Tibial nerve (tissue), 4 donors: ENCODE results near the gene DPH2. TPM values are rescaled to one million over a fixed set of nuclear protein-coding genes. Genes with fewer than 3 reads are reported as not detected.

Experiments used
- DNase-seq, 2 donors: peaks; one replicate each; pipeline ENCODE4 v3.0.0-alpha.2; 2019; ENCODE audit warnings: low spot score in 2 of 2
- H3K27ac ChIP-seq, 4 donors: fragments of 200-600 bp; sonication (generic) in 3 of 4; one replicate each; pipeline ENCODE4 v1.5.1; 2017 to 2019; ENCODE audit warnings: mild to moderate bottlenecking in 1 of 4
- H3K27me3 ChIP-seq, 2 donors: fragments of 200-600 bp; sonication (generic) in 1 of 2; one replicate each; pipeline versions ENCODE4 v1.5.1 to v1.6.0; 2017 to 2019
- H3K36me3 ChIP-seq, 3 donors: fragments of 200-600 bp; sonication (generic); one replicate each; pipeline ENCODE4 v1.5.1; 2018 to 2019
- H3K4me1 ChIP-seq, 4 donors: fragments of 200-600 bp; sonication (generic) in 3 of 4; one replicate each; pipeline ENCODE4 v1.5.1; 2017 to 2019
- H3K4me3 ChIP-seq, 4 donors: fragments of 200-600 bp; sonication (generic) in 3 of 4; one replicate each; pipeline ENCODE4 v1.5.1; 2017 to 2019; ENCODE audit warnings: mild to moderate bottlenecking in 1 of 4, moderate library complexity in 1 of 4
- H3K9me3 ChIP-seq, 4 donors: fragments of 200-600 bp; sonication (generic) in 3 of 4; one replicate each; pipeline ENCODE4 v1.5.1; 2017 to 2019
- EP300 ChIP-seq, 2 donors: sonication (generic); formaldehyde crosslinking; IDR thresholded peaks; one replicate each; pipeline ENCODE4 v1.6.1; 2017; ENCODE audit warnings: antibody characterized with exemption in 2 of 2, mild to moderate bottlenecking in 1 of 2
- POLR2A ChIP-seq, 2 donors: fragments of 450-650 bp; IDR thresholded peaks; one replicate each; pipeline ENCODE4 v1.6.1; 2017; ENCODE audit warnings: antibody characterized with exemption in 2 of 2, mild to moderate bottlenecking in 2 of 2, moderate library complexity in 2 of 2
- WGBS, 2 donors: methylation state at CpG; one replicate each; pipeline ENCODE4 v1.1.5; 2018; 5-methylcytosine and 5-hydroxymethylcytosine counted together
- total RNA-seq, 4 donors: library from RNA; depleted of rRNA; stranded (reverse); fragments of >200 nt; gene quantifications; one replicate each; pipeline ENCODE4 v1.1.0, GENCODE V29; 2016
- TF ChIP-seq, protein P1 (sequence below), 5 experiments: fragments of 200-600 bp in 3 of 5; fragments of 450-650 bp in 2 of 5; sonication (generic) in 3 of 5; IDR thresholded peaks; one replicate each; pipeline ENCODE4 v1.5.1; 2016 to 2019; ENCODE audit warnings: antibody characterized with exemption in 5 of 5, mild to moderate bottlenecking in 3 of 5, moderate library complexity in 2 of 5

Gene DPH2
- total RNA-seq, 4 donors from 2014 or later: 25.7 to 41.7 (median 31.9) TPM

DNA sequence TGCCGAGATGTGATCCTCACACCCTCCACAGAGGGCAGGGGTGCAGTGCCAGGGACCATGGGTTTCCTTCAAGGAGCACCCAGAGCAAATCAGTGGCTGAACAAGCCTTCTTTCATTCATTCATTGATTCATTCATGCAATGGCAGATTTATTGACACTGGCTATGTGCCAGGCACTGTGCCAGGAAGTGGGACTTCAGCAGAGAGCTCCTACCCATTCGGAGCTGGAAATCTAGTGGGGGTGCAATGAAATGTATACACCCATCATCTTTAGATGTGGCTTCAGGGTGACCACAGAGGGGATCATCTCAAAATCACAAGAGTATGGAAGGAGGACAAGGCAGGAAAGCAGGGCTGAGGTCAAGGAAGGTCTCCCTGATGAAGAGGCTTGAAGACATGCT lies 42.6 kb downstream of the DPH2 start:
- Histone ChIP-seq H3K27me3 (no peaks in the 10 kb centered on the region), H3K36me3 (no peaks in the 10 kb centered on the region), H3K9me3 (no peaks in the 10 kb centered on the region), H3K4me3 (no peak overlapping the region), H3K4me1 (peaks cover 0 to 70% (median 31%) of the 10 kb centered on the region in 4 donors), H3K27ac (peak overlapping the region in 1 of 4 donors; percentile 76)
- DNase-seq: no peak
- 27 to 51% methylated on average over 2 of the region's 2 CpGs for WGBS, 2 donors
- TF ChIP-seq EP300 (IDR thresholded peaks at IDR 0.05) (no peak), POLR2A (IDR thresholded peaks at IDR 0.05) (no peak)
- TF ChIP-seq, protein P1, sequence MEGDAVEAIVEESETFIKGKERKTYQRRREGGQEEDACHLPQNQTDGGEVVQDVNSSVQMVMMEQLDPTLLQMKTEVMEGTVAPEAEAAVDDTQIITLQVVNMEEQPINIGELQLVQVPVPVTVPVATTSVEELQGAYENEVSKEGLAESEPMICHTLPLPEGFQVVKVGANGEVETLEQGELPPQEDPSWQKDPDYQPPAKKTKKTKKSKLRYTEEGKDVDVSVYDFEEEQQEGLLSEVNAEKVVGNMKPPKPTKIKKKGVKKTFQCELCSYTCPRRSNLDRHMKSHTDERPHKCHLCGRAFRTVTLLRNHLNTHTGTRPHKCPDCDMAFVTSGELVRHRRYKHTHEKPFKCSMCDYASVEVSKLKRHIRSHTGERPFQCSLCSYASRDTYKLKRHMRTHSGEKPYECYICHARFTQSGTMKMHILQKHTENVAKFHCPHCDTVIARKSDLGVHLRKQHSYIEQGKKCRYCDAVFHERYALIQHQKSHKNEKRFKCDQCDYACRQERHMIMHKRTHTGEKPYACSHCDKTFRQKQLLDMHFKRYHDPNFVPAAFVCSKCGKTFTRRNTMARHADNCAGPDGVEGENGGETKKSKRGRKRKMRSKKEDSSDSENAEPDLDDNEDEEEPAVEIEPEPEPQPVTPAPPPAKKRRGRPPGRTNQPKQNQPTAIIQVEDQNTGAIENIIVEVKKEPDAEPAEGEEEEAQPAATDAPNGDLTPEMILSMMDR (IDR thresholded peaks at IDR 0.05): no peak

DNA sequence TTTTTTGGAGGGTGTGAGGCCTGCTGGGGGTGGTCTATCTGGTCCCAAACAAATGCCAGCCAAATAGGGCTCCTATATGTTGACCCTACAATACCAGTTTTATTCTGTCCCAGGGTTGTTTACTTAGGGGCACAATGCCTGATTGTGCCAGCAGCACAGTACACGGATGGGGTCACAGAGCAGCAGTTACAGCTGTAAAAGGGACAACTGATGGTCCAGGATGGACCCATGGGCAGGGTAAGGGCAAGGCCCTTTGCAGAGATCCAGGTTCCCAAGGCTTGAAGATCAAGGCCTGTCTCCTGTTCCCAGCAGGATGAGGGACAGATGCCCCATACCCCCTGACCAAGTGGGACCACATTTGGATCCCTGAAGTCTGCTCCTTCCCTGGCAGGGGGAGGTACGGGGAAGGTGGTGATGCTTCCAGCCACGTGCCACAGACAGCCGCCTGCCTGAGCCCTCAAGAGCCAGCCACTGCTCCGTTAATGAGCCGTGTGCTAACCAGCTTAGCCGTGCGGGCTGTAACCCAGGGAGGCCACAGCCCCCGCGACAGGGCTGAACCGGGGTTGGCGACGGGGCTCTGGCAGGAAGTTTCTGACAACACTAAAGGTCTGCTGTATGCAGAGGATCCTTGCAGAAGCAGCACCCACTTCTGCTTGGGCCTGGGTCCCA lies 43.3 kb downstream of the DPH2 start:
- 27 to 51% methylated on average over 13 of the region's 13 CpGs for WGBS, 2 donors
- Histone ChIP-seq H3K4me1 (peaks cover 0 to 69% (median 31%) of the 10 kb centered on the region in 4 donors), H3K4me3 (no peak overlapping the region), H3K27ac (peak overlapping the region in 2 of 4 donors; percentile 17 to 47), H3K9me3 (no peaks in the 10 kb centered on the region), H3K36me3 (no peaks in the 10 kb centered on the region), H3K27me3 (no peaks in the 10 kb centered on the region)
- TF ChIP-seq POLR2A (IDR thresholded peaks at IDR 0.05) (no peak), EP300 (IDR thresholded peaks at IDR 0.05) (no peak)
- TF ChIP-seq, protein P1 (IDR thresholded peaks at IDR 0.05): no peak
- no peak for DNase-seq

DNA sequence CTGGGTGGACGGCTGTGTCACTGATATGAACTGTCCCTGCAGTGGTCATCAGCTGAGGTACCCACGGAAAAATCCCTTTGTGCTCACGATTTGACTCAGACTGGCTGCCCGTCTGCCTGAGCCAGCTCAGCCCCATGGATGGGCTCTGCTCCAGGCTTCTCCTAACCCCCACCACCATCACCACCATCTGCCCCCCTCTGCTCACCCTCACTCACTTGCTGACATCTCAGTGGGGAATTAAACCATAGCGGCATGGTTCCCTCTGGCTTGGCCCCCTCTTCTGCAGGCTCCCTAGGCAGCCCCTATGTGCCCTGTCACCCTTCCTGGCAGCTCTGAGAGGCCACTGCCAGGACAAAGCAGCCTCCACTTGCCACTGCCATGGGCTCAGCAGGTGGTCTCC lies 44.1 kb downstream of the DPH2 start:
- TF ChIP-seq, protein P1 (IDR thresholded peaks at IDR 0.05): no peak
- TF ChIP-seq EP300 (IDR thresholded peaks at IDR 0.05) (no peak), POLR2A (IDR thresholded peaks at IDR 0.05) (no peak)
- H3K4me1 ChIP-seq: peaks cover 0 to 69% (median 31%) of the 10 kb centered on the region in 4 donors
- no peak for DNase-seq
- H3K27me3 ChIP-seq: no peaks in the 10 kb centered on the region
- H3K36me3 ChIP-seq: no peaks in the 10 kb centered on the region
- no peak overlapping the region for H3K27ac ChIP-seq
- 42 to 47% methylated on average over 5 of the region's 5 CpGs for WGBS, 2 donors
- H3K4me3 ChIP-seq: no peak overlapping the region
- H3K9me3 ChIP-seq: no peaks in the 10 kb centered on the region

- Histone ChIP-seq H3K4me3 (no peak overlapping the region), H3K27me3 (no peaks in the 10 kb centered on the region), H3K9me3 (no peaks in the 10 kb centered on the region), H3K36me3 (no peaks in the 10 kb centered on the region), H3K4me1 (peaks cover 0 to 72% (median 31%) of the 10 kb centered on the region in 4 donors), H3K27ac (no peak overlapping the region)
- no peak for DNase-seq
- WGBS, 2 donors: 73 to 77% methylated on average over 8 of the region's 8 CpGs
- TF ChIP-seq, protein P1 (IDR thresholded peaks at IDR 0.05): no peak
- TF ChIP-seq POLR2A (IDR thresholded peaks at IDR 0.05) (no peak), EP300 (IDR thresholded peaks at IDR 0.05) (no peak)
These were observed 44.7 kb downstream of the DPH2 start for GRCh38 chr1:44014365-44015104.

DNA sequence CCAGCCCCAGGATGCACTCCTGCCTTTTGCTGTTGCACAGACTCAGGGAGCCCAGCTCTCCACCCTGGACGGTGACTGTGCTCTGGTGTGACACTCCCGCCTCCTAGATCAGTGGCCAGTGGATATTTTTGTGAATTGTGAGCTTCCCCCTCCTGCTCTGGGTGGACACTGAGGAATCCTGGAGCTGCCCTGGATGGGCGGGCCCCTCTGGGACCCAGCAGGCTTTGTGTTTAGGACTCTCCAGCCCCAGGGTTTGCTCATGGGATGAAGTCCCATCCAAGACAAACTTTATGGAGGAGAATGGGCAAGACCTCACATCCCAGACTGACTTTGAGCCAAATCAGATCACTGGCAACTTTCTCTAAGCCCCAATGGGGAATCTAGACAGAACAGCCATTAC lies 45.4 kb downstream of the DPH2 start:
- H3K36me3 ChIP-seq: no peaks in the 10 kb centered on the region
- DNase-seq: no peak
- no peak for TF ChIP-seq EP300 (IDR thresholded peaks at IDR 0.05)
- no peak for TF ChIP-seq POLR2A (IDR thresholded peaks at IDR 0.05)
- TF ChIP-seq, protein P1 (IDR thresholded peaks at IDR 0.05): no peak
- H3K9me3 ChIP-seq: no peaks in the 10 kb centered on the region
- H3K4me1 ChIP-seq: peaks cover 0 to 70% (median 31%) of the 10 kb centered on the region in 4 donors
- no peaks in the 10 kb centered on the region for H3K27me3 ChIP-seq
- peak overlapping the region in 1 of 4 donors; percentile 25 for H3K27ac ChIP-seq
- no peak overlapping the region for H3K4me3 ChIP-seq
- WGBS, 2 donors: 22 to 29% methylated on average over 3 of the region's 3 CpGs
